HepG2 (cell line): Measurements from ENCODE around the gene HDGFL2. TPM values are rescaled to one million over a fixed set of nuclear protein-coding genes. Genes with fewer than 3 reads are reported as not detected.

ENCODE experiments used
- CREBL2 ChIP-seq: sonication (generic); formaldehyde crosslinking; IDR thresholded peaks from 2 replicates; pipeline ENCODE4 v1.8.1; 2023; ENCODE audit warnings: missing genetic modification reagents, mild to moderate bottlenecking, borderline replicate concordance
- EEA1 ChIP-seq: sonication (generic); formaldehyde crosslinking; IDR thresholded peaks from 2 replicates; pipeline ENCODE4 v1.5.1; 2020; ENCODE audit warnings: mild to moderate bottlenecking, missing genetic modification reagents, borderline replicate concordance
- HNRNPK ChIP-seq: fragments of 200-400 bp; formaldehyde crosslinking; IDR thresholded peaks from 2 replicates; pipeline ENCODE4 v1.6.1; 2018; ENCODE audit warnings: low read length, low read depth, moderate library complexity, mild to moderate bottlenecking; ENCODE audit not compliant: poor library complexity, severe bottlenecking
- MAFG ChIP-seq: sonication (generic); formaldehyde crosslinking; IDR thresholded peaks from 2 replicates; pipeline ENCODE4 v1.5.1; 2020; ENCODE audit warnings: mild to moderate bottlenecking, missing genetic modification reagents
- MBNL3 ChIP-seq: fragments of 250-450 bp; sonication (Bioruptor Pico); conservative IDR thresholded peaks from 2 replicates; pipeline ENCODE4 v1.8.0; 2022; ENCODE audit warnings: mild to moderate bottlenecking, inconsistent platforms
- MED13 ChIP-seq: sonication (generic); formaldehyde crosslinking; IDR thresholded peaks from 2 replicates; pipeline ENCODE4 v1.5.0; 2020; ENCODE audit warnings: missing genetic modification reagents
- SAP130 ChIP-seq: IDR thresholded peaks from 2 replicates; pipeline ENCODE4 v1.6.1; 2016; ENCODE audit warnings: low read depth
- STAT6 ChIP-seq: sonication (generic); formaldehyde crosslinking; IDR thresholded peaks from 2 replicates; pipeline ENCODE4 v1.4.0; 2020; ENCODE audit warnings: missing genetic modification reagents, mild to moderate bottlenecking, borderline replicate concordance
- TCF12 ChIP-seq, 2 experiments: fragments of 450-650 bp in 1 of 2; sonication (generic) in 1 of 2; formaldehyde crosslinking in 1 of 2; IDR thresholded peaks; 2 replicates each; pipeline versions ENCODE4 v1.6.1 to v1.8.0; 2017 to 2022; ENCODE audit warnings: antibody characterized with exemption in 1 of 2, mild to moderate bottlenecking in 1 of 2, missing genetic modification reagents in 1 of 2, moderate library complexity in 1 of 2
- TEAD2 ChIP-seq: sonication (generic); formaldehyde crosslinking; IDR thresholded peaks from 2 replicates; pipeline ENCODE4 v1.9.0; 2021; ENCODE audit warnings: missing genetic modification reagents
- ZBED4 ChIP-seq: sonication (generic); formaldehyde crosslinking; IDR thresholded peaks from 2 replicates; pipeline ENCODE4 v1.4.0; 2020; ENCODE audit warnings: missing genetic modification reagents, borderline replicate concordance
- ZFP36 ChIP-seq: fragments of 150-350 bp; IDR thresholded peaks from 2 replicates; pipeline ENCODE4 v1.6.1; 2018; ENCODE audit warnings: borderline replicate concordance, low read length, low read depth; ENCODE audit not compliant: partially characterized antibody
- ZMAT3 ChIP-seq: sonication (generic); formaldehyde crosslinking; conservative IDR thresholded peaks from 2 replicates; pipeline ENCODE4 v1.7.0; 2021; ENCODE audit warnings: missing genetic modification reagents
- ZNF10 ChIP-seq: sonication (generic); formaldehyde crosslinking; IDR thresholded peaks from 2 replicates; pipeline ENCODE4 v1.4.0; 2020; ENCODE audit warnings: mild to moderate bottlenecking, low read depth, missing genetic modification reagents, borderline replicate concordance
- ZNF136 ChIP-seq: sonication (generic); formaldehyde crosslinking; IDR thresholded peaks from 2 replicates; pipeline ENCODE4 v1.8.1; 2022; ENCODE audit warnings: low read depth, mild to moderate bottlenecking, moderate library complexity, missing genetic modification reagents
- ZNF142 ChIP-seq: sonication (generic); formaldehyde crosslinking; IDR thresholded peaks from 2 replicates; pipeline ENCODE4 v1.4.0; 2020; ENCODE audit warnings: missing genetic modification reagents
- polyA plus RNA-seq, 8 experiments: library from polyadenylated mRNA; depleted of rRNA in 3 of 8; stranded (reverse) in 7 of 8; unstranded in 1 of 8; fragments of >200 nt; fragmentation: Illumina TruSeq in 4 of 8; extraction: Trizol in 4 of 8; gene quantifications; 2 replicates each; pipeline versions ENCODE4 v1.2.1 to v1.2.3, GENCODE V29; 2011 to 2016; ENCODE audit warnings: low read depth in 4 of 8, missing spikeins in 1 of 8, mixed read lengths in 1 of 8; ENCODE audit not compliant: insufficient read depth in 1 of 8
- total RNA-seq, 5 experiments: library from RNA; depleted of rRNA; stranded (reverse); fragments of >200 nt; fragmentation: Illumina TruSeq; extraction: Trizol; gene quantifications; 2 replicates each; pipeline ENCODE4 v1.2.3, GENCODE V29; 2016; ENCODE audit warnings: low read depth in 1 of 5

The HDGFL2 gene
- total and polyA plus RNA-seq, 2 of the 13 experiments (the other 11 are each of a cell fraction or from before 2014, with no cell fraction given): 20.0 to 51.1 TPM

GRCh38 chr19:4531562-4532165 lies 59.6 kb downstream of the HDGFL2 start (continued):
- TF ChIP-seq STAT6 (CRISPR knock-in tag) (no peak), TEAD2 (no peak), ZBED4 (CRISPR knock-in tag) (no peak), ZNF136 (CRISPR knock-in tag) (no peak), ZMAT3 (CRISPR knock-in tag) (peak; percentile 83; the same call in 1 of the 2 replicates), MBNL3 (no peak), ZFP36 (no peak), ZNF10 (CRISPR knock-in tag) (no peak), MED13 (no peak), EEA1 (CRISPR knock-in tag) (peak; percentile 54; the same call in 1 of the 2 replicates), TCF12 (IDR thresholded peaks at IDR 0.05) (no peak), TCF12 (CRISPR knock-in tag; IDR thresholded peaks at IDR 0.05) (no peak), CREBL2 (no peak), MAFG (CRISPR knock-in tag) (no peak), SAP130 (CRISPR knock-in tag) (peak; percentile 95), HNRNPK (peak; percentile 43), ZNF142 (CRISPR knock-in tag) (0 out of 2 replicates have a peak, but pooled peaks have one; percentile 58)
